ENCODE measurements around the gene GYG2.
"Not testable (repeated sequence)": the region's sequence is repeated elsewhere in the genome, so short reads cannot be mapped to it uniquely, and the experiment has no call there.

GYG2 gene

DNA sequence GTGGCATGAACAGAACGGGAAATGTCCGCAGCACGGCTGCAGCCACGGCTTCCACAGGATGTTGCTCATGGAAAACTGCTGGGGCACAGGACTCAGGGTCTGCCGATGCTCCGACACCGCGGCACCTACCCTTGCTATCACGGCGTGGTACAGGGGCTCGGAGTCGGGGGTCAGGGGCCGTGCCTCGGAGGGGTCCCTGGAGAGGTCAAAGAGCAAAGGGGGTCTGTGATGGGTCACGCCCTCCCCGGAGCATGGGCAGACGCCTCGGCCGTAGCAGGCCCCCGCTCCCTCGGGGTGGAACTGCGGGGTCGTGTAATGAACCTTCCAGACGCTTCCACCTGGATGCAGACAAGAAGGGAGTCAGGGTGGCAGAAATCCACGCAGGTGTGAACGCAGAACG, 78.6 kb downstream of the GYG2 start:
- DNase-seq (ENCODE audit: low spot score) = no peak

DNA sequence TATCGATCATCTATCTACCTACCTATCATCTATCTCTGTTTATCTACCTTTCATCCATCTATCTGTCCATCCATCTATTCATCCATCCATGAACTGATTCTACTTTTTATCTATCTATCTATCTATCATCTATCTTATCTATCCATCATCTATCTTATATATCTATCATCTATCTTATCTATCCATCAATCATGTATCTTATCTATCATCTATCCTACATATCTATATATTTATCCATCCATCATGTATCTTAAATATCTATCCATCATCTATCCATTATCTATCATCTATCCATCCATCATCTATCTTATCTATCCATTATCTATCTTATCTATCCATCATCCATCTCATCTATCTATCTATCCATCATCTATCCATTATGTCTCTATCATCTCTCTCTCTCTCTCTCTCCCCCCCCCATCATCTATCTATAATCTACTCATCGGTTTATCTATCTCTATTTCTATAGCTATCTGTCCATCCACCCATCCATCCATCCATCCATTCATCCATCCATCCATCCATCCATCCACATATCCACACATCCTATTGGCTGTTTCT, 79.5 kb downstream of the GYG2 start:
- no peak for DNase-seq (ENCODE audit: low spot score)

DNA sequence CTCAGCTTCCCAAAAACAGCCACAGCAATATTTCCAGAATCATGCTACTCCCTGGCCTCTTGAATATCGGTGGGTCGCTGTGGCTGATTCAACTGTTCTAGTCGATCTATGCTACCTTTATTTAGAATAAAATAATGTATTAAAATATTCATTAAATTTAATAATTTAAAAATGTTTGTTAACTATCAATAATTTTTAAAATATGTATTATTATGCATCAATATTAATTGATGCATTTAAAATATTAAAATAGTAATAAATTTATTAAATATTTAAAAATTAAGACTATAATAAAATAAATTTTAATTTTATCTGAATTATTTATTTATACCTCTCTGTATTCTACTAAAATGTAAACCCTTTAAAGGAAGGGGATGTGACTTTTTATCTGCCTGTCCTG, 81.4 kb downstream of the GYG2 start:
- no peak for DNase-seq (ENCODE audit: low spot score)

DNA sequence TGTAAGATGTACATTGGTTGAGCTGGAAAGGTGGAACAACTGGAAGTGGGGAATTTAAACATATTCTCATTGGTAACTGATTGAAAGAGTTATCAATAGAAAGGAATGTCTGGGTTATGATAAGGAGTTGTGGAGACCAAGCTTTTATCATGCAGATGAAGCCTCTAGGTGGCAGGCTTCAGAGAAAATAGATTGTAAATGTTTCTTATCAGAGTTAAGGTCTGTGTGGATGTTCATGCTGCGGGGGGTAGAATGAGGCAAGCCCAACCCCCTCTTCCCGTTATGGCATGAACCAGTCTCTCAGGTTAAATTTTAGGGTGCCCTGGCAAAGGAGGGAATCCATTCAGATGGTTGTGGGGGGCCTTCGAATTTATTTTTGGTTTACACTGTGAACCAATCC, 84.4 kb downstream of the GYG2 start:
- DNase-seq (ENCODE audit: low spot score) = no peak

DNA sequence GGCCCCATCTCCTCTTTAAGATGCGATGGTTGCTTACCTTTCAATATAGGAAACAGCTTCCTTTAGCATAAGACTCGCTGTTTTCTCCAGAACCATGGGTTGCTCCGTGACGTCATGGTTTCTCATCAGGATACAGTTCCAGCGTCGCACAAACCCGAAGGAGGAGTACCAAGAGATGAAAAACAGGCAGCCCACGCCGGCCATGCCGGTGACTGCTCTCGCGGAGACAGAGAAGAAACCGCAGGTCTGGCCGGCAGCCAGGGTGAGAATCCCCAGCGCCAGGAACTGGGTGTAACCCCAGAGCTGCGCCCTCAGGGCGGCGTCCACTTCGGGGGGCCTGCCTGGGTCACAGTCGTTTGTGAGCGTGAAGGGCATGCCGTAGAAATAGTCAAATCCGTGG, 89.0 kb downstream of the GYG2 start:
- DNase-seq (ENCODE audit: low spot score) = no peak

DNA sequence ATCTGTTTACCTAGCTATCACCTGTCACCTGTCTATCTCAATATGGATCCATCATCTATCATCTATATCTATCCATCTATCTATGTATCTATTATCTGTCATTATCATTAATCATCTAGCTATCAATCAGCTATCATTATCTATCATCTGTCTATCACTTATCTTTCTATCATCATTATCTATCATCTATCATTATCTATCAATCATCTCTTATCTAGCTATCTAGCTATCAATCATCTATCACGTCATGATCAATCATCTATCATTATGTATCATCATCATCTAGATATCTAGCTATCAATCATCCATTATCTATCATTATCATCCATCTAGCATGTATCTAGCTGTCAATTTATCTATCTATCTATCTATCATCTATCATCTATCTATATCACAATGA, 92.5 kb downstream of the GYG2 start:
- DNase-seq (ENCODE audit: low spot score) = no peak

DNA sequence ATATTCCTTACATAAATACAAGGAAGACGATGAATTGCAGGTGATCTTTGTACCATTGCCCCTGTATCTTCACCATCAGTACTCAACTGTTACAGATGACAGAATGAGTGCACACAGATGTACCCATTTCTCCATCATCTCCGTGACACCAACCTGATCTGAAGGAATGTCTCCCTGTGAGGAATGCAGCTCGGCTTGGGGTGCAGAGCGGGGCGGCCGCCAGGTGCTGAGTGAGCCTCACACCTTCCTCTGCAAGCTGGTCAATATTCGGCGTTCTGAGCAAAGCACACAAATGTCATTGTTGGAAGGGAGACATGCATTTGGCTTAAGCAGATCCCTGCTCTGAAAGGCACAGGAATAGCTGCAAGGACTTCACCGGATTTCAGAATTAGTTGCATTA, 93.0 kb downstream of the GYG2 start:
- no peak for DNase-seq (ENCODE audit: low spot score)

DNA sequence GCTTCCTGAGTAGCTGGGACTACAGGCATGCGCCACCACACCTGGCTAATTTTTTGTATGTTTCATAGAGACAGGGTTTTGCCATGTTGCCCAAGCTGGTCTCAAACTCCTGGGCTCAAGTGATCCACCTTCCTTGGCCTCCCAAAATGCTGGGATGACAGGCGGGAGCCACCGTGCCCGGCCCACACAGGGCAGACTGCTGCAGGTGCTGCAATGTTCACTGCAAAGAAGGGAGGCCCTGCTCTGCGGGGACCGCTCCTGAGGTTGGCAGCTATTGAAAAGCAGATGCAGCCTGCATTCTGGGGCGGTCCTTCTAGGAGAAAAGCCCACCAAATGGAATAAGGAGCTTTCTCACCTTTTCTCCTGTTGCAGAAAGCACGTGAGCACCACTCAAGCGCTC, 95.4 kb downstream of the GYG2 start:
- no peak for DNase-seq (ENCODE audit: low spot score)

DNA sequence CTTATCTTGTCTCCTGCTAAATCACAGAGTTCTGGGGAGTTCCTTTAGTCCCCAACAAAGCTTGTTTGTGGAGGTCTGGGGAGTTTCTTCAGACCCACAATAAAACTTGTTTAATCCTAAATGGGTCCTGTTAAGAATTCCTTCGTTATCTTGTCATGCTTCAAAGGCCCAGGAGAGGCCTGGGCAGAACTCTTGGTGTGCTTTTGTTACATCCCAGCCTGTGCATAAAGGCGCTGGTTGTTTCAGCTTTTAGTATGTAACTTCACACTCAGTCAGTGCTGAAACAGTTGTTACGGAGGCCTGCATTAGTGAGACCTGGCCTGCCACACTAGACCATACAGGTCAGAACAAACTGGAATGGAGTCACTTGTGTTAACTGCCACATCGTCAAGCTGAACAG, 97.5 kb downstream of the GYG2 start:
- not testable (repeated sequence) for DNase-seq (ENCODE audit: low spot score)

DNA sequence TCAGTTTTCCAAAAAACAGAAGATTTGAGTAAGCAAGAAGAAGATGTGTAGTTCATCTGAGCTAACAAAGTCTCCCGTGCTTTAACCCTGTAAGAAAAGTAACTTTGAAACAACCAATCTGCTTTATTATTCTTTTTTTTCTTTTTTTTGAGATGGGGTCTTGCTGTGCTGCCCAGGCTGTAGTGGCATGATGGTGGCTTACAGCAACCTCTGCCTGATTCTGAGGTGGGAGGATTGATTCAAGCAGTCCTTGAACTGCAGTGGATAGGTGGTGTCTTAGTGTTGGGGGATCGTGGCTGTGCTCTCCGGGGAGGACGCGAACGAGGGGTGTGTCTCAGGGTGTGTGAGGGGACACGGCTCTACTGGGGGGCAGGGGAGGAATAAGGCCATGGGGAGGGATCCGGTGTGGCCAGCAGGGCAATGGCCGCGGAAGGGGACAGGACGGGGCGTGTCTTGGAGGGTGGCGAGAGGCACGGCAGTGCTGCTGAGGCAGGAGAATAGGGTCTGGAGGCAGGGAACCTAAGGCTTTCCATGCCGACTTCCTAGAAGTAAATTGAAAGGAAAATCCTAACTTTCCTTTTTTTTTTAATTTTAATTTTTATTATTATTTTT, 98.0 kb downstream of the GYG2 start:
- DNase-seq (ENCODE audit: low spot score) = no peak

DNA sequence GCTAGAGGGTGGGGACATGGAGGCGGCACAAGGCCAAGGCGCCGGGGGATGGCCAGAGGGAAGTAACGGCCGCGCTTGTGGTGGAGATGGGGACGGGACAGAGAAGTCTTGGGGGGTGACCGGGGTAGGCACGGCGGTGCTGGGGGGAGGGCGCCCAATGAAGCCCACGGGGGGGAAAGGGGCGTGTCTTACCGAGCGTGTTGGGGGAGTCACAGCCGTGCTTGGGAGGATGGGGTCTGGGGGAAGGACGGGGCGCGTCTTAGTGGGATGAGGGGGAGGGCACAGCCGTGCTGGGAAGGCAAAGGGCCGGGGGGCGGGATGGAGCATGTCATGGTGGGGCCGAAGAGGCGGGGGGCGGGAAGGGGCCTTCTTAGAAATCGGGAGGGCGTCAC, 99.5 kb downstream of the GYG2 start:
- no peak for DNase-seq (ENCODE audit: low spot score)

DNA sequence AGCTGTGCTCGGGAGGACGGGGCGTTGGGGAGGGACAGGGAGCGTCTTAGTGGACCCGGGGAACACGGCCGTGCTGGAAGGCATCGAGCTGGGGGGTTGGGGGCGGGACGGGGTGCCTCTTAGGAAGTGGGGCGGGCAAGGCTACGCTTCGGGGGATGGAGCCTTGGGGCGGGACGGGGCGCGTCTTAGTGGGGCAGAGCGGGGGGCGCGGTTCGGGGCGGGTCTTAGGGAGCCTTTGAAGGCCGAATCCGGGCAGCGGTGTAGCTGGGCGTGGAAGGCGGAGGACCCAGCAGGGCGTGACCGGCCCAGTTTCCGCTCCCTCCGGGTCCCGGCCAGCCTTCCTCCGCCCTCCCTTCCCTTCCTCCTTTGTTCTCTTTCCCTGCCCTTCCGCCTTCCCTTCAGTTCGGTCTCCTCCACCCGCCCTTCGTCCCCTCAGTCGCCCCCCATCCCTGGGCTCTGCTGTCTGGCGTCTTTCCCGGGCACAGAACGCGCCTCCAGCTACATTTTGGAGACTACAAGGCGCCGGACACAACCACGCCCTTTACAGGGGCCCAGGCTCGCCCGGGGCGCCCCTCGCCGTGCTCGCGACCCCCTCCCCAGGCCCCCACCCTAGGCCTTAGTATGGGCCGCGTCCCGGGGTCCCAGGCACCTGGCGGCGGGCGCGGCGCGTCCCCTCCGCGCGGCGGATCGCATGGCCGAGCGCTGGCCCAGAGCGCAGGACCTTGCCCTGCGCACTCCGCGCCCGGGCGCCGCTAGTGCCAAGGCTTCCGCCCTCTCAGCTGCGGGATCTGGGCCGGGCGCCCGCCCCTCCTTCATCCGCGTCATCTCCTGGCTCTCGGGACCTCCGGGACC, 100.1 kb downstream of the GYG2 start, which contains the start of gene ARSD:
TSS of gene ARSD (minus strand) at position 757 of the 852 bp plus-strand sequence. CDS start at position 693, 64 bp downstream.
- DNase-seq (ENCODE audit: low spot score) = no peak

DNA sequence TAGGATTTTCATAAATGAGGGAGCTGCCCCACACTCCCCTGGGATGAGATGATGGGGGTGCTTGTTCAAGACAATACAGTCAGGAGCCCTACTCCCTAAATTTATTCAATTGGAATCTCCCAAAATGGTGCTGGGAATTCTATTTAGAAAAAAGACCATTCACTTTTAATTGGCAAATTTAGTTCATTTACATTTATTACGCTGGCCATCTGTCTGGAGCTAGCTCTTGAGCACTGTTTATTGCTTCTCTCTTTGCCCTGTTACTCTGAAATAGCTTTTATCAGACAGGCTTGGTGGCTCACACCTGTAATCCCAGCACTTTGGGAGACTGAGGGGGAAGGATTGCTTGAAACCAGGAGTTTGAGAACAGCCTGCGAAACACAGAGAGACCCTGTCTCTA, 102.4 kb downstream of the GYG2 start:
- no peak for DNase-seq (ENCODE audit: low spot score)

DNA sequence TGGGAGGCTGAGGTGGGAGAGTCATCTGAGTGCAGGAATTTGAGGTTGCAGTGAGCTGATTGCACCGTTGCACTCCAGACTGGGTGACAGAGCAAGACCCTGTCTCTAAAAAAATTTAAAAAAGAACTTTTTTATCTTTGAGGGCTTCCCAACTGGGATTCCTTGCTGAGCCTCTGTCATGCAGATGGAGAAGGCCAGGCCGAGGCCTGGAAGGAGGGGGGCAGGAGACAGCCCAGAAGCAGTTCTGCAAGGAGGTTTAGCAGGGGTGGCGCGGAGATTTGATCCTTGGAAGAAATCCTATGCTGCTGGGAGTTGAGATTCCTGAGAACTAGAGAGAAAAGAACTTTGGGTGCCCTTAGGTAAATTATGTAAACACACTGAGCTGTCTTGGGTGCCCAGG, 102.9 kb downstream of the GYG2 start:
- no peak for DNase-seq (ENCODE audit: low spot score)
